Measurements from ENCODE around the gene RAP1GAP2. TPM values are rescaled to one million over a fixed set of nuclear protein-coding genes. Genes with fewer than 3 reads are reported as not detected.

Gene RAP1GAP2
- total RNA-seq, 1 donor from 2014 or later: 8.4 TPM

- ATAC-seq (no peak), DNase-seq (ENCODE audit: low spot score) (no peak)
- intact Hi-C loops (cut with DNase I): no loop called here
Observed at GRCh38 chr17:2952174-2952845, 156.1 kb downstream of the RAP1GAP2 start.

GRCh38 chr17:2954898-2955445 lies 158.7 kb downstream of the RAP1GAP2 start:
- DNase-seq (ENCODE audit: low spot score) (no peak), ATAC-seq (no peak)
- intact Hi-C loops (cut with DNase I): no loop called here

GRCh38 chr17:2955931-2956582 lies 159.8 kb downstream of the RAP1GAP2 start:
- intact Hi-C loops (cut with DNase I): no loop called here
- ATAC-seq (no peak), DNase-seq (ENCODE audit: low spot score) (no peak)

GRCh38 chr17:2957631-2958286 lies 161.5 kb downstream of the RAP1GAP2 start:
- no peak for DNase-seq (ENCODE audit: low spot score)
- no peak for ATAC-seq
- intact Hi-C loops (cut with DNase I): no loop called here

- no peak for DNase-seq (ENCODE audit: low spot score)
- intact Hi-C loops (cut with DNase I): no loop called here
- no peak for ATAC-seq
Observed at GRCh38 chr17:2958706-2959222, 162.5 kb downstream of the RAP1GAP2 start.

- ATAC-seq (no peak), DNase-seq (ENCODE audit: low spot score) (no peak)
- intact Hi-C loops (cut with DNase I): no loop called here
Observed at GRCh38 chr17:2959371-2960130, 163.3 kb downstream of the RAP1GAP2 start.

GRCh38 chr17:2961446-2961845 lies 165.2 kb downstream of the RAP1GAP2 start:
- no peak for DNase-seq (ENCODE audit: low spot score)
- ATAC-seq: no peak

GRCh38 chr17:2962236-2962635 lies 166.0 kb downstream of the RAP1GAP2 start:
- DNase-seq (ENCODE audit: low spot score): no peak
- intact Hi-C loops (cut with DNase I): no loop called here

More at GRCh38 chr17:2961446-2961845, 165.2 kb downstream of the RAP1GAP2 start:
- intact Hi-C loops (cut with DNase I): no loop called here

GRCh38 chr17:2962729-2963128 lies 166.5 kb downstream of the RAP1GAP2 start:
- no peak for DNase-seq (ENCODE audit: low spot score)
- intact Hi-C loops (cut with DNase I): no loop called here
- no peak for ATAC-seq

More at GRCh38 chr17:2962236-2962635, 166.0 kb downstream of the RAP1GAP2 start:
- no peak for ATAC-seq

GRCh38 chr17:2963332-2964027 lies 167.2 kb downstream of the RAP1GAP2 start:
- intact Hi-C loops (cut with DNase I): no loop called here
- DNase-seq (ENCODE audit: low spot score): no peak
- ATAC-seq: no peak

- intact Hi-C loops (cut with DNase I): no loop called here
- ATAC-seq: no peak
- DNase-seq (ENCODE audit: low spot score): no peak
Observed at GRCh38 chr17:2964028-2964356, 167.8 kb downstream of the RAP1GAP2 start.

GRCh38 chr17:2964370-2964769 lies 168.1 kb downstream of the RAP1GAP2 start:
- ATAC-seq (no peak), DNase-seq (ENCODE audit: low spot score) (no peak)
- intact Hi-C loops (cut with DNase I): no loop called here

GRCh38 chr17:2964831-2965230 lies 168.6 kb downstream of the RAP1GAP2 start:
- DNase-seq (ENCODE audit: low spot score): no peak
- intact Hi-C loops (cut with DNase I): no loop called here
- no peak for ATAC-seq

- no peak for ATAC-seq
- intact Hi-C loops (cut with DNase I): no loop called here
Observed at GRCh38 chr17:2965621-2966595, 169.7 kb downstream of the RAP1GAP2 start.

GRCh38 chr17:2967515-2967914 lies 171.3 kb downstream of the RAP1GAP2 start:
- intact Hi-C loops (cut with DNase I): no loop called here
- ATAC-seq (no peak), DNase-seq (ENCODE audit: low spot score) (no peak)

More at GRCh38 chr17:2965621-2966595, 169.7 kb downstream of the RAP1GAP2 start:
- DNase-seq (ENCODE audit: low spot score): no peak

- intact Hi-C loops (cut with DNase I): no loop called here
- no peak for DNase-seq (ENCODE audit: low spot score)
Observed at GRCh38 chr17:2971851-2972250, 175.6 kb downstream of the RAP1GAP2 start.

GRCh38 chr17:2972749-2973148 lies 176.5 kb downstream of the RAP1GAP2 start:
- intact Hi-C loops (cut with DNase I): no loop called here
- no peak for ATAC-seq
- no peak for DNase-seq (ENCODE audit: low spot score)

More at GRCh38 chr17:2971851-2972250, 175.6 kb downstream of the RAP1GAP2 start:
- ATAC-seq: no peak

All from sciatic nerve (tissue), 2 donors.